SK-N-SH (cell line): Measurements from ENCODE around the gene ST6GALNAC6. TPM values are rescaled to one million over a fixed set of nuclear protein-coding genes. Genes with fewer than 3 reads are reported as not detected.

Experiments
- CTCF ChIA-PET: fragments of 300-600, 350-600 bp; formaldehyde crosslinking; extraction: SDS; loops from one replicate; lab custom pipeline; 2021; lab: Yijun Ruan, JAX
- POLR2A ChIA-PET: fragments of 350-600 bp; sonication (Branson Sonifier 250); formaldehyde crosslinking; extraction: SDS; loops from one replicate; lab custom pipeline; 2020; ENCODE audit warnings: antibody characterized with exemption, inconsistent platforms; lab: Yijun Ruan, JAX
- DNase-seq: peaks from one replicate; pipeline ENCODE4 v3.0.0; 2012
- H2AFZ ChIP-seq: fragments of 200-600 bp; sonication (generic); 2 replicates; pipeline ENCODE4 v1.8.1; 2016; ENCODE audit warnings: antibody characterized with exemption, mild to moderate bottlenecking, low read depth
- H3F3A ChIP-seq: fragments of 200-600 bp; sonication (generic); replicated peaks from 2 replicates; pipeline ENCODE3; 2016; ENCODE audit warnings: antibody characterized with exemption, mild to moderate bottlenecking; ENCODE audit not compliant: insufficient read depth
- H3K27ac ChIP-seq, 2 experiments: fragments of 200-500 bp in 1 of 2; fragments of 200-600 bp in 1 of 2; sonication (Bioruptor generic) in 1 of 2; sonication (generic), shearing (Covaris generic) in 1 of 2; 2 replicates each; pipeline versions ENCODE4 v1.5.1 to v1.6.1; 2014 to 2016; ENCODE audit warnings: low read depth in 2 of 2, inconsistent platforms in 1 of 2, low read length in 1 of 2, mild to moderate bottlenecking in 1 of 2, mixed read lengths in 1 of 2
- H3K27me3 ChIP-seq: fragments of 200-600 bp; sonication (generic), shearing (Covaris generic); 2 replicates; pipeline ENCODE4 v1.6.1; 2016; ENCODE audit warnings: mixed run types; ENCODE audit not compliant: insufficient read depth
- H3K36me3 ChIP-seq, 2 experiments: fragments of 200-500 bp in 1 of 2; fragments of 200-600 bp in 1 of 2; sonication (Bioruptor generic) in 1 of 2; sonication (generic) in 1 of 2; replicated peaks in 1 of 2; 2 replicates each; pipeline versions ENCODE3 to v1.5.1; 2014 to 2016; ENCODE audit warnings: low read length in 1 of 2, mild to moderate bottlenecking in 1 of 2; ENCODE audit not compliant: insufficient read depth in 2 of 2, control insufficient read depth in 1 of 2
- H3K4me1 ChIP-seq, 2 experiments: fragments of 200-500 bp in 1 of 2; fragments of 200-600 bp in 1 of 2; sonication (Bioruptor generic) in 1 of 2; sonication (generic), shearing (Covaris generic) in 1 of 2; 2 replicates each; pipeline versions ENCODE4 v1.5.1 to v1.6.1; 2014 to 2016; ENCODE audit warnings: low read depth in 1 of 2, low read length in 1 of 2, mixed run types in 1 of 2; ENCODE audit not compliant: insufficient read depth in 2 of 2, control insufficient read depth in 1 of 2
- H3K4me2 ChIP-seq: fragments of 200-600 bp; sonication (generic), shearing (Covaris generic); 2 replicates; pipeline ENCODE4 v1.6.1; 2017; ENCODE audit warnings: mixed run types
- H3K4me3 ChIP-seq, 2 experiments: fragments of 200-500 bp in 1 of 2; fragments of 200-600 bp in 1 of 2; sonication (Bioruptor generic) in 1 of 2; sonication (generic), shearing (Covaris generic) in 1 of 2; 2 replicates each; pipeline versions ENCODE4 v1.5.1 to v1.8.1; 2014 to 2016; ENCODE audit warnings: low read depth in 2 of 2, inconsistent platforms in 1 of 2, low read length in 1 of 2, mild to moderate bottlenecking in 1 of 2, mixed read lengths in 1 of 2, moderate library complexity in 1 of 2
- H3K79me2 ChIP-seq: fragments of 200-600 bp; sonication (generic); 2 replicates; pipeline ENCODE4 v1.8.1; 2017; ENCODE audit warnings: mild to moderate bottlenecking; ENCODE audit not compliant: insufficient read depth
- H3K9ac ChIP-seq: fragments of 200-600 bp; sonication (generic); 2 replicates; pipeline ENCODE4 v1.6.1; 2017; ENCODE audit warnings: mixed run types
- H3K9me2 ChIP-seq: fragments of 200-600 bp; sonication (generic); 2 replicates; pipeline ENCODE4 v1.6.1; 2017; ENCODE audit warnings: mixed run types
- H3K9me3 ChIP-seq: fragments of 200-600 bp; sonication (generic); 2 replicates; pipeline ENCODE4 v1.6.1; 2017; ENCODE audit warnings: mixed run types, mild to moderate bottlenecking, moderate library complexity
- H4K20me1 ChIP-seq: fragments of 200-600 bp; sonication (generic); 2 replicates; pipeline ENCODE4 v1.6.1; 2017; ENCODE audit warnings: mild to moderate bottlenecking, mixed run types; ENCODE audit not compliant: insufficient read depth
- CHD2 ChIP-seq: fragments of 150-350 bp; IDR thresholded peaks from 2 replicates; pipeline ENCODE4 v1.6.1; 2018; ENCODE audit warnings: low read length; ENCODE audit not compliant: partially characterized antibody
- CTCF ChIP-seq: fragments of 200-600 bp; sonication (generic); IDR thresholded peaks from 2 replicates; pipeline ENCODE4 v1.6.1; 2017; ENCODE audit warnings: antibody characterized with exemption, mild to moderate bottlenecking, moderate library complexity
- ELF1 ChIP-seq: IDR thresholded peaks from 2 replicates; pipeline ENCODE4 v1.4.0; 2012
- EP300 ChIP-seq, 2 experiments: IDR thresholded peaks; 2 replicates each; pipeline versions ENCODE4 v1.4.0 to v1.6.1; 2012; ENCODE audit warnings: borderline replicate concordance in 1 of 2, low read depth in 1 of 2, low read length in 1 of 2
- EZH2phosphoT487 ChIP-seq: fragments of 200-600 bp; sonication (generic); IDR thresholded peaks from 2 replicates; pipeline ENCODE4 v1.6.1; 2017; ENCODE audit warnings: low read depth, mixed run types, mild to moderate bottlenecking, antibody characterized with exemption, moderate library complexity, borderline replicate concordance
- FOSL2 ChIP-seq: IDR thresholded peaks from 2 replicates; pipeline ENCODE4 v1.4.0; 2012; ENCODE audit warnings: low read depth, mild to moderate bottlenecking, moderate library complexity, borderline replicate concordance
- FOXJ3 ChIP-seq: sonication (generic); formaldehyde crosslinking; IDR thresholded peaks from 2 replicates; pipeline ENCODE4 v1.5.1; 2020; ENCODE audit warnings: mild to moderate bottlenecking, missing genetic modification reagents
- NRF1 ChIP-seq: IDR thresholded peaks from 2 replicates; pipeline ENCODE4 v1.6.1; 2012; ENCODE audit warnings: low read depth, mild to moderate bottlenecking, low read length
- POLR2AphosphoS5 ChIP-seq: IDR thresholded peaks from 2 replicates; pipeline ENCODE4 v1.6.1; 2012; ENCODE audit warnings: low read depth, low read length
- RFX5 ChIP-seq: IDR thresholded peaks from 2 replicates; pipeline ENCODE4 v1.6.1; 2012; ENCODE audit warnings: mild to moderate bottlenecking, improper control_type of control experiment, low read length
- RXRA ChIP-seq: IDR thresholded peaks from 2 replicates; pipeline ENCODE4 v1.4.0; 2012; ENCODE audit warnings: low read depth, mild to moderate bottlenecking, borderline replicate concordance
- SIN3A ChIP-seq: IDR thresholded peaks from 2 replicates; pipeline ENCODE4 v1.6.1; 2012; ENCODE audit warnings: low read depth, mild to moderate bottlenecking, low read length, moderate library complexity, borderline replicate concordance
- TCF12 ChIP-seq: IDR thresholded peaks from 2 replicates; pipeline ENCODE4 v1.4.0; 2012
- ZBTB33 ChIP-seq: IDR thresholded peaks from 2 replicates; pipeline ENCODE4 v1.4.0; 2012; ENCODE audit warnings: low read depth, borderline replicate concordance
- WGBS: methylation state at CpG from one replicate; pipeline ENCODE4 v1.1.6; 2017; ENCODE audit warnings: low lambda C conversion rate; 5-methylcytosine and 5-hydroxymethylcytosine counted together
- polyA plus RNA-seq, 3 experiments: library from polyadenylated mRNA; depleted of rRNA; stranded (reverse); fragments of >200 nt; gene quantifications; 2 replicates each; pipeline ENCODE4 v1.2.3, GENCODE V29; 2012
- TF ChIP-seq, protein P1 (sequence below): fragments of 150-350 bp; IDR thresholded peaks from 2 replicates; pipeline ENCODE4 v1.6.1; 2017; ENCODE audit warnings: antibody characterized with exemption, low read length, low read depth, borderline replicate concordance

Gene ST6GALNAC6
- polyA plus RNA-seq, 1 of the 3 experiments (the other 2 are of a cell fraction) = 34.8 TPM

DNA sequence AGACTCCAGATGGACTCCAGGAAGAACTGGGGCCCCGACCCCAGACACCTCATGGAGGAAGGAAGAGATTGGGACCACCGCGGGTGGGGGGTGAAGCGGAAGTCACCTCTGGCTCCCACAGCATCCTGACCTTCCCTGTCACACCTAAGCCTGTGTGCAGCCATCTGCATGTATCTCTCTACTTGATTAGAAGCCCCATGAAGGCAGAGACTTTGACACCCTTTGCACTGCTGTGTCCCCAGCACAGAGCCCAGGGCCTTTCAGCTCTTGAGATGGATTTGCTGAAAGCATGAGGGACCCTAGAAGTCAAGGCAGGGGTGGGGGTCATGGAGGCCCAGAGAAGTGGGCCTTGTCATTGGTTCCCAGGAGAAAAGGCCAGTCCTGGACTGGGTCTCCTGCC is 42.1 kb downstream of the ST6GALNAC6 start:
- Histone ChIP-seq H3K4me2 (no peak overlapping the region), H3K27me3 (no peaks in the 10 kb centered on the region), H3K9me2 (no peaks in the 10 kb centered on the region), H2AFZ (no peak overlapping the region), H3K36me3 (peaks cover 0 to 2% of the 10 kb centered on the region in 2 experiments), H4K20me1 (no peaks in the 10 kb centered on the region), H3K9me3 (no peaks in the 10 kb centered on the region), H3K9ac (no peak overlapping the region), H3K27ac (no peak overlapping the region), H3K4me3 (no peak overlapping the region), H3F3A (no peaks in the 10 kb centered on the region), H3K79me2 (peaks cover 21% of the 10 kb centered on the region), H3K4me1 (peaks cover 6 to 35% of the 10 kb centered on the region in 2 experiments; a peak in 2 of 4 replicates)
- ChIA-PET POLR2A (no interaction called here), CTCF (interaction anchor here (0.6 to 10.9 kb wide), 4 partner anchors 14 to 122 kb away, joined by 3 to 116 read pairs (median 3); partner anchors contain the start of gene TOR2A)
- WGBS = 66% methylated on average over 4 of the region's 4 CpGs
- DNase-seq = no peak
- TF ChIP-seq RFX5 = no peak
- no peak for TF ChIP-seq ELF1
- TF ChIP-seq EP300 (IDR thresholded peaks at IDR 0.05; ENCODE audit: borderline replicate concordance in 1 of 2, low read depth in 1 of 2, low read length in 1 of 2) = no peak
- TF ChIP-seq FOXJ3 (CRISPR knock-in tag) = no peak
- no peak for TF ChIP-seq EZH2phosphoT487

GRCh38 chr9:127856729-127857116 is 42.7 kb downstream of the ST6GALNAC6 start:
- no peaks in the 10 kb centered on the region for H3K9me2 ChIP-seq
- no peak overlapping the region for H2AFZ ChIP-seq
- peaks cover 6 to 33% of the 10 kb centered on the region in 2 experiments; a peak in 2 of 4 replicates for H3K4me1 ChIP-seq
- TF ChIP-seq, protein P1, sequence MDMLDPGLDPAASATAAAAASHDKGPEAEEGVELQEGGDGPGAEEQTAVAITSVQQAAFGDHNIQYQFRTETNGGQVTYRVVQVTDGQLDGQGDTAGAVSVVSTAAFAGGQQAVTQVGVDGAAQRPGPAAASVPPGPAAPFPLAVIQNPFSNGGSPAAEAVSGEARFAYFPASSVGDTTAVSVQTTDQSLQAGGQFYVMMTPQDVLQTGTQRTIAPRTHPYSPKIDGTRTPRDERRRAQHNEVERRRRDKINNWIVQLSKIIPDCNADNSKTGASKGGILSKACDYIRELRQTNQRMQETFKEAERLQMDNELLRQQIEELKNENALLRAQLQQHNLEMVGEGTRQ = no peak
- TF ChIP-seq NRF1 (no peak), FOSL2 (no peak), ZBTB33 (no peak), EZH2phosphoT487 (no peak), POLR2AphosphoS5 (no peak), CTCF (no peak), CHD2 (no peak), RXRA (no peak), TCF12 (no peak), SIN3A (no peak)
- H3K27ac ChIP-seq = no peak overlapping the region
- CTCF ChIA-PET = interaction anchor here (0.8 to 10.9 kb wide), 4 partner anchors 14 to 122 kb away, joined by 3 to 116 read pairs (median 4); partner anchors contain the start of gene TOR2A
- no peak overlapping the region for H3K4me3 ChIP-seq
- H3F3A ChIP-seq = no peaks in the 10 kb centered on the region
- H3K79me2 ChIP-seq = peaks cover 26% of the 10 kb centered on the region
- peaks cover 0 to 3% of the 10 kb centered on the region in 2 experiments for H3K36me3 ChIP-seq
- 80% methylated on average over 2 of the region's 8 CpGs for WGBS
- H3K4me2 ChIP-seq = no peak overlapping the region
- H3K9ac ChIP-seq = no peak overlapping the region
- POLR2A ChIA-PET = no interaction called here
- no peak for DNase-seq
- no peaks in the 10 kb centered on the region for H3K27me3 ChIP-seq
- H4K20me1 ChIP-seq = no peaks in the 10 kb centered on the region
- no peaks in the 10 kb centered on the region for H3K9me3 ChIP-seq
